ENCODE results near the gene ATP13A3. TPM values are rescaled to one million over a fixed set of nuclear protein-coding genes. Genes with fewer than 3 reads are reported as not detected.

Gene ATP13A3
- total RNA-seq, 1 donor from 2014 or later = 57.7 TPM

DNA sequence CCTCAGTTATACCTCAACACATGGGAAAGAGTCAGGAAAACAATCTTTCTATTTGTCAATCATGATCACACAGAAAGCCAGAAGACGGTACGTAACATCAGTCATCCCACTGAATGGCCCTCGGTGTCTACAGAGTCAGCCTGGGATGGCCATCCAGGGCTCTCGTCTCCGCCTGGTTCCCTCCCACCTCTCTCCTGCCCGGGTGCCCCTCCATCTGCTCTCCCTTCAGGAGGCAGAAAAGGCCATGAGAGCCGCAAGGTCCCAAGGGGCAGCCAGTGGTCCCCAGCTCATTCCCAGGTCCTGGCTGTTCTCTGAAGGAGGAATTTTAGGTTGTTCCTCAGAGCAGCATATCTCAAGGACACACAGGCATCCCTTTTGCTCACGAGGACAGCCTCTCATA is 112.9 kb downstream of the ATP13A3 start:
- intact Hi-C loops (cut with DNase I) = no loop called here
- H3K27ac ChIP-seq = no peak overlapping the region
- DNase-seq (ENCODE audit: extremely low spot score in 2 of 2) = no peak
- no peaks in the 10 kb centered on the region for H3K9me3 ChIP-seq
- H3K27me3 ChIP-seq = no peaks in the 10 kb centered on the region
- H3K36me3 ChIP-seq = no peaks in the 10 kb centered on the region
- peaks cover 11% of the 10 kb centered on the region for H3K4me1 ChIP-seq
- H3K4me3 ChIP-seq = no peak overlapping the region
- TF ChIP-seq POLR2AphosphoS5 (IDR thresholded peaks at IDR 0.05; ENCODE audit: insufficient read depth in 1 of 2, low read depth in 1 of 2) = no peak
- no peak for TF ChIP-seq CTCF (IDR thresholded peaks at IDR 0.05)
- TF ChIP-seq POLR2A (IDR thresholded peaks at IDR 0.05) = no peak

DNA sequence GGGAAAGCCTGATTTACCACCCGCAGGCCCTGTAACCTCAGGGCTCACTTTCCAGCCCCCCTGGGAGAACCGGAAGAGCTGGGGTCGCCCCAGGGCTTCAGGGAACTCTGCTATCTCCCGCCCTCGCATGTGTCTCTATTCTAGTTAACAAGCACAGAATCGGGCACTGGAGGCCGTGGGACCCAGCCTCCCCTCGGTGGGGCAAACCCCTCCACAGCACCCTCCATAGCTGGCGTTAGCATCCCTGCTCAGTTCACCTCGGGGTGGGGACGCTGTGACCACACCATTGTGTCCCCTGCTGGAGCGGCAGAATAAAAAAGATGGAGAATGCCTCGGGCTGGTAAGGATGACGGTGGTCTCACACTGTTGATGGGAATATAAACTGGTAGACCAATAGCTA is 113.8 kb downstream of the ATP13A3 start:
- Histone ChIP-seq H3K27me3 (no peaks in the 10 kb centered on the region), H3K36me3 (no peaks in the 10 kb centered on the region), H3K9me3 (no peaks in the 10 kb centered on the region), H3K4me1 (peaks cover 17% of the 10 kb centered on the region), H3K4me3 (no peak overlapping the region), H3K27ac (no peak overlapping the region)
- DNase-seq (ENCODE audit: extremely low spot score in 2 of 2) = no peak
- TF ChIP-seq POLR2A (IDR thresholded peaks at IDR 0.05) = no peak
- TF ChIP-seq CTCF (IDR thresholded peaks at IDR 0.05) = no peak
- TF ChIP-seq POLR2AphosphoS5 (IDR thresholded peaks at IDR 0.05; ENCODE audit: insufficient read depth in 1 of 2, low read depth in 1 of 2) = no peak
- intact Hi-C loops (cut with DNase I) = no loop called here

- no peaks in the 10 kb centered on the region for H3K36me3 ChIP-seq
- no peak for DNase-seq (ENCODE audit: extremely low spot score in 2 of 2)
- H3K9me3 ChIP-seq = no peaks in the 10 kb centered on the region
- intact Hi-C loops (cut with DNase I) = no loop called here
- no peak overlapping the region for H3K27ac ChIP-seq
- H3K4me3 ChIP-seq = no peak overlapping the region
- no peak for TF ChIP-seq POLR2A (IDR thresholded peaks at IDR 0.05)
- no peak for TF ChIP-seq CTCF (IDR thresholded peaks at IDR 0.05)
- TF ChIP-seq POLR2AphosphoS5 (IDR thresholded peaks at IDR 0.05; ENCODE audit: insufficient read depth in 1 of 2, low read depth in 1 of 2) = no peak
- peaks cover 17% of the 10 kb centered on the region for H3K4me1 ChIP-seq
- no peaks in the 10 kb centered on the region for H3K27me3 ChIP-seq
Measured at GRCh38 chr3:194370753-194371152, 116.0 kb downstream of the ATP13A3 start.

DNA sequence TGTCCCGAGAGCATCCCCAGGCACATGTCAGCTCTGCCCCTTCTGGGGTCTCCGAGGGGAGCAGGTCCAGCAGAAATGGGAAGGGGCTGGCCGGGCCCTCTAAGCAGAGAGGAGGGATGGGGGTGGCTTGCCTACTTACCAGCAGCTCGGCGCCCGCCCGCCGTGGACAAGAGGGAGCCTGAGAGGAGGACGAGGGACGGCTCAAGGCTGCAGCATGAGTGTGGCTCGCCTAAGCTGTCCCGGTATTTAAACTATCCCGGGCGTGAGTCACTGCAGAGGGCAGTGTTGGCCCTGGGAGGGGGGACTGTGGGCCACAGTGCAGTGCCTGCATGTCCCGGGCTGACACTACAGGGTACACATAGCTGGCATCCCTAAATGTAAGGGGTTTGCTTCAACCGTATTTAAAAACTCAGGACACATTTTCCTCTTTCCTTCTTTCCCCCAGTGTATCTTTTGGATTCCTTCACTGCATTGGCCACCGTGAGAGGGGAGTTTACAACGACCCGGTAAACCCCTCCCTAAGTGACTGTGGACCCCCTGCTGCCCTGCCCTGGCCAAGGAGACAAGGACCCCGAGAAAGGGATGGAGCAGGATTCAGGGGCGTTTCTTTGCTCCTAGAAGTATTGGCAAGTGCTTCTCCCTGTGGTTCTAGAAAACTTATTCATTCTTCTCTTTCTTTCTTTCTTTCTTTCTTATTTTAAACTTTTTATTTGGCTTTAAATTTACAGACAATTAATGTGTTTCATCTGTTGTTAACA is 117.1 kb downstream of the ATP13A3 start, which contains the start of gene LRRC15:
Gene LRRC15, minus strand, starts transcription at position 222 of the 758 bp plus-strand sequence. CDS start 8,700 bp downstream, outside the sequence.
- Histone ChIP-seq H3K4me1 (peaks cover 22% of the 10 kb centered on the region), H3K4me3 (no peak within 1 kb of the TSS), H3K27ac (no peak within 1 kb of the TSS), H3K9me3 (no peaks in the 10 kb centered on the region), H3K36me3 (no peaks in the 10 kb centered on the region), H3K27me3 (no peaks in the 10 kb centered on the region)
- TF ChIP-seq POLR2A (IDR thresholded peaks at IDR 0.05) (no peak), CTCF (IDR thresholded peaks at IDR 0.05) (no peak), POLR2AphosphoS5 (IDR thresholded peaks at IDR 0.05; ENCODE audit: insufficient read depth in 1 of 2, low read depth in 1 of 2) (no peak)
- DNase-seq (ENCODE audit: extremely low spot score in 2 of 2) = no peak
- intact Hi-C loops (cut with DNase I) = no loop called here

DNA sequence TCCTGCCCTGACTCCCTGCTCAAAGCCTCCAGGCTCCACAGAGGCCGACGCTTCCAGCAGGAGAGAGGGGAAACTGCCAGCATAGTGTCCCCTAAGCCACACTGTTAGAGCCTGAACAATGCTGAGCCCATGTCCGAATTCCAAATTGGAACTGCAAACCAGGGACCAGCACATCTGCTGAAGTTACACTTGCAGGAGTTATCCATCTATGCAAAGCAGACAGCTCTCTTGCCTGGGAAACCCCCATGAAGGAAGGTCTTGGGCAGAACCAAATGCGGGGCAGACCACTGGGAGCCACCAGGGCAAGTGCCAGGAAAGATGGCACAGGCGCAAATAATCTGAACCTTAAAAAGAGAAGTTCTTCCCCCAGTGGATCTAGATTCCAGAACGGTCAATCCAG is 117.9 kb downstream of the ATP13A3 start:
- H3K4me3 ChIP-seq = no peak overlapping the region
- TF ChIP-seq POLR2A (IDR thresholded peaks at IDR 0.05) = no peak
- no peak for TF ChIP-seq CTCF (IDR thresholded peaks at IDR 0.05)
- TF ChIP-seq POLR2AphosphoS5 (IDR thresholded peaks at IDR 0.05; ENCODE audit: insufficient read depth in 1 of 2, low read depth in 1 of 2) = no peak
- no peaks in the 10 kb centered on the region for H3K36me3 ChIP-seq
- no peaks in the 10 kb centered on the region for H3K9me3 ChIP-seq
- H3K4me1 ChIP-seq = peaks cover 29% of the 10 kb centered on the region
- DNase-seq (ENCODE audit: extremely low spot score in 2 of 2) = no peak
- H3K27ac ChIP-seq = no peak overlapping the region
- intact Hi-C loops (cut with DNase I) = no loop called here
- H3K27me3 ChIP-seq = no peaks in the 10 kb centered on the region

Data from vagina (tissue), 2 donors.